Measurements from ENCODE around the gene DYNC2H1. TPM values are rescaled to one million over a fixed set of nuclear protein-coding genes. Genes with fewer than 3 reads are reported as not detected.
"Not testable (repeated sequence)": the region's sequence is repeated elsewhere in the genome, so short reads cannot be mapped to it uniquely, and the experiment has no call there.

The DYNC2H1 gene
- polyA plus RNA-seq, 4 donors: 34.5 to 48.2 (median 38.4) TPM

- DNase-seq (ENCODE audit: low read depth in 4 of 4, low spot score in 2 of 4): no peak
These were observed 3.1 kb downstream of the DYNC2H1 start for GRCh38 chr11:103112364-103112763.

GRCh38 chr11:103114836-103115235, 5.6 kb downstream of the DYNC2H1 start:
- no peak for DNase-seq (ENCODE audit: low read depth in 4 of 4, low spot score in 2 of 4)

DNA sequence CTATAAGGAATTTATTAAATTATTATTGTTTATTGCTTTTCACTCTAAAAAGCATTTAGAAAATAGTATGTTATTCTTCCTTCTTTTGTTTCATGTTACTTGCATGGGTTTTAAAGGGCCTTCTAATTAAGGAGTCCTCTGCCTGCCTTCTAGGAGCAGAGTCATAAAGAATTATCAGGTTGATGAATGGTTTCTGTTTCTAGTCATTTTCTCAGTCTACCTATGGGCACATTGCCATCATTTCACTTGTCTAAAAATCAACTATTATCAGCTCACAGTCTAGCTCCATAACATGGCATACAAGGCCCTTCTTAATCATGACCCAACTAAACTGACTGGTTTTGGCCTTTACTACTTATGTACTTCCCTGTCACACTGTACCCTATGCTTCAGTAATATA, 16.2 kb downstream of the DYNC2H1 start:
- no peak for DNase-seq (ENCODE audit: low read depth in 4 of 4, low spot score in 2 of 4)

DNA sequence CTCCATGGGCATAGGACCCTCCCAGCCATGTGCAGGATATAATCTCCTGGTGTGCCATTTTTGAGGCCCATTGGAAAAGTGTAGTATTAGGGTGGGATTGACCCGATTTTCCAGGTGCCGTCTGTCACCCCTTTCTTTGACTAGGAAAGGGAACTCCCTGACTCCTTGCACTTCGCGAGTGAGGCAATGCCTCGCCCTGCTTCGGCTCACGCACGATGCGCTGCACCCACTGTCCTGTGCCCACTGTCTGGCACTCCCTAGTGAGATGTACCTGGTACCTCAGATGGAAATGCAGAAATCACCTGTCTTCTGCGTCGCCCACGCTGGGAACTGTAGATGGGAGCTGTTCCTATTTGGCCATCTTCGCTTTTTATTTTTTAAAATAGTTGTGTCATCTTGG, 32.8 kb downstream of the DYNC2H1 start:
- DNase-seq (ENCODE audit: low read depth in 4 of 4, low spot score in 2 of 4): not testable (repeated sequence)

DNA sequence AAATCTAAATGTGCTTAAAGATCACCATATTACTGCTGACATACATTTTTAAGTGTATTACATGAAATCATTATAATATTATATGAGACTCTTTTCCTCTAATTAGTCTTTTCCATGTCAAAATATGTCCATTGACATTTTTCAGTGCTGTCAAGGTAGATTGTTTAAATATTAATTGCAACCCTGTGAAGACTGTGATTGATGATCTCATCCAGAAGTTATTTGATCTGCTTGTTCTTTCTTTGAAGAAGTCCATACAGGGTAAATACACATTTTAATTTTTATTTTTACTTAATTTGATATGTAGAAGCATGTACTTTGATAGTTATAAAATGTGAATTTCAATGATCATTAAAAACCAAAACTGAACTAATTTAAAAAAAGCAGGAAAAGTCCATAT, 38.4 kb downstream of the DYNC2H1 start:
- DNase-seq (ENCODE audit: low read depth in 4 of 4, low spot score in 2 of 4): no peak

- no peak for DNase-seq (ENCODE audit: low read depth in 4 of 4, low spot score in 2 of 4)
These were observed 48.3 kb downstream of the DYNC2H1 start for GRCh38 chr11:103157542-103157941.

- no peak for DNase-seq (ENCODE audit: low read depth in 4 of 4, low spot score in 2 of 4)
These were observed 55.0 kb downstream of the DYNC2H1 start for GRCh38 chr11:103164093-103164796.

DNA sequence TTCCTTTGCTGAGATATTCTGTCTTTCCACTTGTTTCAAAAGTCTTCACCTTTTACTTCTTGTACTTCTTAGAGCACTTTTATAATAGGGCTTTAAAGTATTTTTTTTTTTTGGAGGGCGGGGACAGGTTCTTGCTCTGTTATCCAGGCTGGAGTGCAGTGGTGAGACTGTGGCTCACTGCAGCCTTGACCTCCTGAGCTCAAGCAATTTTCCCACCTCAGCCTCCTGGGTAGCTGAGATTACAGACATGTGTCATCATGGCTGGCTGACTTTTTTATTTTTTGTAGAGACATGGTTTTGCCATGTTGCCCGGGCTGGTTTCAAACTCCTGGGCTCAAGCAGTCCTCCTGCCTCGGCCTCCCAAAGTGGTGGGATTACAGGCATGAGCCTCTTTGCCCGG, 57.9 kb downstream of the DYNC2H1 start:
- DNase-seq (ENCODE audit: low read depth in 4 of 4, low spot score in 2 of 4): no peak

GRCh38 chr11:103170865-103171264, 61.6 kb downstream of the DYNC2H1 start:
- DNase-seq (ENCODE audit: low read depth in 4 of 4, low spot score in 2 of 4): no peak

DNA sequence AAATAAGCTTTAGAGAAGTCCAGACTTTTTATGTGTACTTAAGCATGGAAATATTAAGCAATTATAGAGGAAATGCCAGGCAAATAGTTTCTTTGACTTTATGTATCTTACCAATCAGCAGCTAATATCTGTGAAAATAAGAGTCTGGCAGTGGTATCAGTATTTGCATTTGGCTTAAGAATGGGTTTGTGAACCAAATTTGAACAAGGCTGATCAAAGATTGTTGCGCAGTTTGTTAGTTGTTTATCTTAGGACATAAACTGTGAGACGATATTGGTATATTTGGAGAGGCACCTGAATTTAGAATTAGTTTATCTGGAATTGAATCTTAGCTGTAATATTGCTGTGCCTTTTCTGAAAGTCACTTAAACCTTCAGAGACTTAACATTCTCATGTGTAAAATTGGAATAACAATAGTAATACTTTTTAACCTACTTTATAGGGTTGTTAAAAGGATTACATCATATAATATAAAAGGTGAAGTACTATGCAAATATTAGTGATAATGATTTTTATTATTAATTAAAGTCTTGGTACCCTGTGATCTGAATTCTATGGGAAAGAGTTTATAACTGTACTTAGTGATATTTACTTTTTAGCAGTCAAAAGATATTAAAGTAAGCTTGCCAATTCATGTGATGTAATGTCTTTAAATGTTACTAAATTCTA, 66.4 kb downstream of the DYNC2H1 start:
- no peak for DNase-seq (ENCODE audit: low read depth in 4 of 4, low spot score in 2 of 4)

DNA sequence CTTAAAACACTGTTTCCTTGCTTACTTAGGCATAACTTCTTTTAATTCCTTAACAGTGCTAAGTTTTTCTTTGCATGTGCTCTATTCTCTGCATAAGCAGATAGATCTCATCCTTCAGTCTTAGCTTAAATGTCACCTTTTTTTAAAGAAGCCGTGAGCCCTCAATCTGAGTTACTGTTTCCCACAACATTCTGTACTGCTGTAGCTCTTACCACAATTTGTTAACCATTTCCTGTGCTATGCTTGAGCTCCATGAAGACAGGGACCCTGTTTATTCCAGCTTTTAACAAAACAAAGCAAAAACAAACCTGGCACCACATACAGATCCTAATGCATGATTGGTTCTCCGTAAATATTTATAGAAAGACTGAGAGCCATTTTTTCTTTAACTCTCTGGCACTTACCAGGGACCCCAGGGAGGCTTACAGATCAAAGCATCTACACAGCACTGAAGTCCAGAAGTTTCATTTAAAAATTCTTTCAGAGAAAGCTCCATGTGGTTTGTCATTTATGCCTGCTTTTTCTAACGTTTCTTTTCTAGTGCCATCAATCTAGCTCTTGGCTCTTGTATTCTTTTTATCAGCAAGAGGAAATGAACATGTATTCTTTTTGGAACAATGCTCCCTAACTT, 74.9 kb downstream of the DYNC2H1 start:
- DNase-seq (ENCODE audit: low read depth in 4 of 4, low spot score in 2 of 4): no peak

GRCh38 chr11:103202048-103202651, 92.9 kb downstream of the DYNC2H1 start:
- peak in 1 of 4 donors; percentile 12 for DNase-seq (ENCODE audit: low read depth in 4 of 4, low spot score in 2 of 4)

GRCh38 chr11:103210543-103210942, 101.3 kb downstream of the DYNC2H1 start:
- DNase-seq (ENCODE audit: low read depth in 4 of 4, low spot score in 2 of 4): no peak

DNA sequence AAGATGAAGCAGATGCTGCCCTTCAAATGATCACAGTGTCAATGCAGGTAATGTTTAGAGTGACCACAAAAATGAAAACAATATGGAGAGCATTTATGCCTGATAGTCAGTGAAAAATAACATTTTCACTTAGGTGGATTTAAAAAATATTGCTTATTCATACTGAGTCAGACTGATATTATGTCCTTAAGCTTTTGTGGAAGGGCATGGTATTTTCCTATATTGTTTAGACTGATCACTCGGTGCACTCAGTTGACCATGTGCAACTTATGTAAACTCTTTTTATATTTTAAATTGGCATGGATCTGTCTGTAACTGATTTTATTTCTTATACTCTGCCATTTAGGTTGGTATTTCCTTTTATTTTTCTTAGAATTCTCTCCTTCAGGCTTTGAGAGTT, 106.6 kb downstream of the DYNC2H1 start:
- no peak for DNase-seq (ENCODE audit: low read depth in 4 of 4, low spot score in 2 of 4)

- DNase-seq (ENCODE audit: low read depth in 4 of 4, low spot score in 2 of 4): no peak
These were observed 110.9 kb downstream of the DYNC2H1 start for GRCh38 chr11:103220133-103220532.

GRCh38 chr11:103222806-103223205, 113.6 kb downstream of the DYNC2H1 start:
- DNase-seq (ENCODE audit: low read depth in 4 of 4, low spot score in 2 of 4): no peak

DNA sequence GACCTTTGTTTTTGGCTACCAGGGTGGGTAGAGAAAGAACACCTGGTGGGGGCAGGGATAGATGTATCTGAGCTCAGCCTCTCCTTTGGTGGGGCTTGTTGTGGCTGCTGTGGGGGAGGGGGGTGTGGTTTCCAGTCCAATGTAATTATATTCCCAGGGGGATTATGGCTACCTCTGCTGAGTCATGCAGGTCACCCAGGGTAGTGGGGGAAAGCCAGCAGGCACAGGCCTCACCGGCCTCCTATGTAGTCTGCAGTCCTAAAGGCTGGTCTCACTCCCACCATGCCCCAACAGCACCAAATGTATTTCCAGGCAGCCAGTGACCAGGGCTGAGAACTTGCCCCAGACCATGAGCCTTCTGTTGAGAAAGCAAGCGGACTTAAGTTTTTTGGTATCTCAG, 119.6 kb downstream of the DYNC2H1 start:
- no peak for DNase-seq (ENCODE audit: low read depth in 4 of 4, low spot score in 2 of 4)

DNA sequence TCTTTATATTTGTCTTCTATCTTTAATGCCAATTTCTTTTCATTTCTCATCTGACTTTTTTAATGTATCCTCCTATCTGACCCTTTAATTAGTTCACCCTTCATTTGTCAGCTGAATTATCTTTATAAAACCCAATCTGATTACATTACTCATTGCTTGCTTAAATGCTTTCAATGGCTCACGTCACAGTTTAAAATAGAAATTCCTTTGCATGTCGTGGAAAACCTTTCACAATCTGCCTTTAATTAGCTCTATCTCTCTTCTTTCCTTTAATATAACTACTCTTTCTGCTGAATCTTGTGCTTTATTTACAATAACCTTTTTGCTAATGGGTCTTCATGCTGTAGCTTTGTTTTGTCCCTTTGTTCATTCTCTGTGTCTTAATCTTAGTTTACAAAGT, 125.7 kb downstream of the DYNC2H1 start:
- DNase-seq (ENCODE audit: low read depth in 4 of 4, low spot score in 2 of 4): no peak

DNA sequence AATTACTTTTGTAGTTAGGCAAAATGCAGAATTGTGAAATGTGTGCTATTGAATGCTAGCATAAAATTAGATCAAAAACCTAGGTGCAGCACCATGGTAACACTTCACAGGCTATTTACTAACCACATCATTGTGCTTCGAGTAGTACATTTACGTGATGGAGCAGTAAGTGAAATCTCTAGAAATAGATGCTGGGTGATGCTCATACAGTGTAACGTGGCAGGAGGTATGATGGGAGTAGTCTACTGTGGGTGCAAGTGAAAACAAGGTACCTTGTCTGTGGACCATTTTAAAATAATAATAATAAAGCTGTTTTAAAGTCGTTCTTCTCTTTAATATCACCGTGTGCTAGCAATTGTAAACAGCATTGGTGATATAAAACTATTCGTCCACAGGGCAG, 132.3 kb downstream of the DYNC2H1 start:
- DNase-seq (ENCODE audit: low read depth in 4 of 4, low spot score in 2 of 4): no peak

DNA sequence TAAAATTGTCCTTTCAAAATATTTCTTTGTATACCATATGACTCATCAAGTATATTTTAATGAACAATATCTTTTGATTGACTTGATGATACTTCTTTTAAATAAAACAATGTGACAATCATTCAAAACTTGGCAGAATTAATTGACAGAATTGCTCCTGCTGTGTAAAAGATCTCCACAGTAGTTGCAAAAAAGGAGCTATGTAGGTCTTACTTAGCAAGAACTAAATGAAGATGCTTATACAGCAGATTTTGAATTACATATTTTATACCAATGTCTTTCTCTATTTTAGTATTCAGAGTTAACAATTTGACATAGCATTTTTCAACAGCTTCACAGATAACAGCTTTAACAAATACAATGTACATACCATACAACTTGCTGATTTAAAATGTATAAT, 144.9 kb downstream of the DYNC2H1 start:
- DNase-seq (ENCODE audit: low read depth in 4 of 4, low spot score in 2 of 4): no peak

DNA sequence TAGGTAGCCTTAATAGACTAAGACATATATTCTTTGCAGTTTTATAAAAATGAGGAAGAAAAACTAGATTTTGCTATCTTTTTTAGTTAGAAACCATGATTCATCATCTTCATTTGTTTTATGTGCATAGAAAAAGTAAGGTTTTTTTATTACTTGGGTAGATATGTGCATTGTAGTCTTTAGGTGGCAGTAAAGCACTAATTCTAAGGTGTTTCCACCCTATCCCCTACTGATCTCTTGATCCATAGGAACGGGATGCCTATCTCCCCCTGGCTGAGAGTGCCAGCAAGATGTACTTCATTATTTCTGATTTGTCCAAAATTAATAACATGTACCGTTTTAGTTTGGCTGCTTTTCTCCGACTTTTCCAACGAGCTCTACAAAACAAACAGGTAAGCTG, 148.1 kb downstream of the DYNC2H1 start:
- no peak for DNase-seq (ENCODE audit: low read depth in 4 of 4, low spot score in 2 of 4)
